Measurements from ENCODE around the gene PALMD. TPM values are rescaled to one million over a fixed set of nuclear protein-coding genes. Genes with fewer than 3 reads are reported as not detected.

The PALMD gene
- total RNA-seq, 1 experiment from 2014 or later, result not detected

GRCh38 chr1:99650030-99650429 is 4.1 kb downstream of the PALMD start:
- TF ChIP-seq CTCF (conservative IDR thresholded peaks at IDR 0.05), result no peak
- Histone ChIP-seq H3K4me1 (ENCODE audit: insufficient read depth, low read length) (peaks cover 4% of the 10 kb centered on the region), H4K20me1 (ENCODE audit: control insufficient read depth, insufficient read depth, insufficient read length) (no peaks in the 10 kb centered on the region), H3K27me3 (ENCODE audit: insufficient read depth, low read length) (no peaks in the 10 kb centered on the region), H3K9me3 (ENCODE audit: control insufficient read depth, low read depth, low read length) (no peaks in the 10 kb centered on the region), H3K27ac (ENCODE audit: insufficient read length, low read depth, low read length) (no peak overlapping the region), H3K4ac (ENCODE audit: low read depth, low read length) (no peak overlapping the region), H2BK12ac (ENCODE audit: insufficient read length, low read depth, low read length) (no peak overlapping the region), H4K91ac (ENCODE audit: insufficient read length, low read depth, low read length) (no peak overlapping the region), H2BK20ac (ENCODE audit: low read depth, low read length, poor library complexity, severe bottlenecking) (no peak overlapping the region), H3K79me2 (ENCODE audit: insufficient read depth, low read length) (no peaks in the 10 kb centered on the region), H3K23me2 (ENCODE audit: insufficient read length, low read depth, low read length, poor library complexity, severe bottlenecking) (no peaks in the 10 kb centered on the region), H3K18ac (ENCODE audit: insufficient read length, low read depth, low read length) (no peak overlapping the region), H4K8ac (replicated peaks; ENCODE audit: insufficient read length, low read depth, low read length) (no peak overlapping the region), H3K14ac (ENCODE audit: insufficient read depth, low read length) (no peak overlapping the region), H2AK5ac (ENCODE audit: insufficient read length, low read length) (no peak overlapping the region), H2BK5ac (ENCODE audit: insufficient read length, low read length) (no peak overlapping the region), H3K4me2 (ENCODE audit: insufficient read depth, insufficient read length, low read length) (no peak overlapping the region), H3T11ph (ENCODE audit: low read length) (no peak overlapping the region), H3K9ac (ENCODE audit: extremely low read depth, insufficient read length, low read length) (no peak overlapping the region), H3K23ac (ENCODE audit: insufficient read length, low read depth, low read length) (no peak overlapping the region), H2AFZ (ENCODE audit: low read length) (no peak overlapping the region), H4K5ac (ENCODE audit: insufficient read length, low read depth, low read length) (no peak overlapping the region), H3K79me1 (ENCODE audit: insufficient read depth, low read depth, low read length, poor library complexity, severe bottlenecking) (no peaks in the 10 kb centered on the region), H2BK15ac (ENCODE audit: low read depth, low read length) (no peak overlapping the region), H2BK120ac (ENCODE audit: low read depth, low read length, poor library complexity, severe bottlenecking) (no peak overlapping the region), H3K56ac (ENCODE audit: insufficient read length, low read depth, low read length) (no peak overlapping the region)
- no peak for DNase-seq
- WGBS (ENCODE audit: extremely low coverage, insufficient read length, low lambda C conversion rate), result no CpG with 5 or more reads among the region's 2 CpGs
- no peaks in the 10 kb centered on the region for H3K36me3 Mint-ChIP-seq (ENCODE audit: insufficient read depth in 1 of 3, low read depth in 3 of 3)
- no peaks in the 10 kb centered on the region; the same call in 1 of the 2 replicates for H3K27me3 Mint-ChIP-seq (ENCODE audit: low read depth)
- peaks cover 53 to 56% of the 10 kb centered on the region in 2 experiments for H3K4me1 Mint-ChIP-seq
- no peaks in the 10 kb centered on the region for H3K9me3 Mint-ChIP-seq
- no peak overlapping the region; a peak in 1 of 7 replicates for H3K27ac Mint-ChIP-seq
- no peak overlapping the region for H3K4me3 Mint-ChIP-seq

Data from H9 (cell line).